HG03103 (cell line): Measurements from ENCODE around the gene SH3BP2.

Source experiments
- ATAC-seq: cut with Tn5 transposase; IDR thresholded peaks from one replicate; pipeline ENCODE4 v1.9.1; 2021; ENCODE audit warnings: low read depth; ENCODE audit not compliant: unreplicated experiment

Gene SH3BP2

DNA sequence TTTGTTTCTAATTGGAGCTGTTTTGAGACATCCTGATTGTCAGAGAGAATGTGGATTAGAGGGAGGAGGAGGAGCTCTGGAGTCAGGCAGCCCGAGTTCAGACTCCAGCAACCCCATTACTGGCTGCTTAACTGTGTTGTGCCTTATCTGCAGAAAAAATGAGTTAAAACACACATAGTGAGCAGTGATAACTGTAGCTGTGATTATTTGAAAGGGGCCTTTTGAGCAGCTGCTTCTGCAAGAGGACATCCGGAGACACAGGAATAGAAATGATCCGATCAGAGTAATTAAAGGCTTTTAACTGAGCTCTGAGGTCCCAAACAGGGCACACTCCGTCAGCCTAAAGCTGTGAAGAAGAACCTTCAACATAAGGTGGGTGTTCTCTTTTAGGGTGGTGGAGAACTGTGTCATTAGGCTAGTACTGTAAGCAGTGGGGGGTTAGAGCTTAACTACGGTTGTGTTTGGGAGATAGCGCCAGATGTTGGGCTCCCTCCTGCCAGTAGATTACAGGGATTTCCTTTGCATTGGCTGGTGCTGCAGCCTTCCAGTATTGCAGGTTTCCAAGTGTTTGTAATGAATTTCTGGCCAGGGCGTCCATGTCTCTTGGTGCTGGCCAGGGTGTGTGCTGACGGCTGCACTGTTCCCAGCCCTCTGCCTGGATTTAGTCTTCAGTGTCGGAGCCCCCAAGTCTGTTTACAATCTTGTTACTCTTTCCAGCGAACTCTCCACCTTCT lies 75.0 kb downstream of the SH3BP2 start:
- ATAC-seq = no peak

DNA sequence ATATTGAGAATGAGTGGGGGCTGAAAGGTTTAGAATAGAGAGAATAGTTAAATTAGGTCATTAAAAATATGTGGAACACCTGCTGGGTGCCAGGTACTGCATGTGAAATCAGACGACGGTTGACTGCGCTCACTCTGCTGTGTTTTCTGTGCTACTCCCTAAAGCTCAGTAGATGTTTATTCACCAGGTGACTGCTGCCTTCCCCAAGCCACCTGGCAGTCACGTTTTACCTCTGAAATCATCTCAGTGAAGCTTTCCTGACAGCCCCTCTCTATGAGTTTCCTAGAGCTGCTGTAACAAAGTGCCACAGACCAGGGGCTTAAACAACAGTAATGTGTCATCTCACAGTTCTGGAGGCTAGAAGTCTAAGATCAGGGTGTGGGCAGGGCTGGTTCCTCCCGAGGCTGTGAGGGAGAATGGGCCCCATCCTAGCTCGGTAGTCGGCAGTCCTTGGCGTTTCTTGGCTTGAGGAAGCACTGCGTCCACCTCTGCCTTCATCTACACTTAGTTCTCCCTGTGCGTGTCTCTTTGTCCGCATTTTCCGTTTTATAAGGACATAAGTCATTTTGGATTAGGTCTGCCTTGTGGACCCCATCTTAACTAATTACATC lies 76.1 kb downstream of the SH3BP2 start:
- no peak for ATAC-seq

DNA sequence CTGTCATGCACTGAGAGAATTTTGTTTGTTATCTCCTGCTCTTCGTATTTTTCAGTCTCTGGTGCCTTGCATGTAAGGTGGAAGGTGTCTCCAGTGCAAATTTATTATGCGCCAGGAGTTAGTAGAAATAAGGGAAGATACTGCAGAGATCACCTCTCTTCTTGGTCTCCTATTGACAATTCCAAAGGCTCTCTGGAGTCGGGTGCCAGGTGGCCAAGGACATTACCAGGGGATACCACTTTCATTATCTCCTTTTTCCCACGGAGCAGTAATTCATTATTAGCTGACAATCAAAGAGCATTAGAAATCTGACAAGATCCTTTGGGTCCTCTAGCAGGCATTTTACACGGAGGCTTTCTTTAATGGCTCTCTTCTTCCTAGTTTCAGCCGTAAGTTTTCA lies 76.8 kb downstream of the SH3BP2 start:
- ATAC-seq = no peak

DNA sequence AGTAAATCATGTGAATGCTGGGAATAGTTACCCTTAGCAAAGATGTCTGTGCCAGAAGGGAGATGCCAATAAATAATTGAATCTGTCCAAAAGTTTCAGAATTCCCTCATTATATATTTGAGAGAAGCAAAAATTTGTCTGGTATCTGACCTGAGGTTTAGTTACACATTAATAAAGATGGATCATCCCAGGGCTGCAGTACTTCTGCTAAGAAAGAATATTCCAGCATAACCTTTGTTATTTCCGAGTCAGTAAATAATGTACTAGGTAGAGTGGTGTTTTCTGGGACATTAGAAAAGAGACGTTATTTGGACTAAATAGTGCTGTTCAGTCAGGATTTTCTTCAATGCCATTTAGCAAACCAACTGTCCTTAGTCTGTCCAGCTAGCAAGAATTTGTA lies 77.2 kb downstream of the SH3BP2 start:
- ATAC-seq = no peak

DNA sequence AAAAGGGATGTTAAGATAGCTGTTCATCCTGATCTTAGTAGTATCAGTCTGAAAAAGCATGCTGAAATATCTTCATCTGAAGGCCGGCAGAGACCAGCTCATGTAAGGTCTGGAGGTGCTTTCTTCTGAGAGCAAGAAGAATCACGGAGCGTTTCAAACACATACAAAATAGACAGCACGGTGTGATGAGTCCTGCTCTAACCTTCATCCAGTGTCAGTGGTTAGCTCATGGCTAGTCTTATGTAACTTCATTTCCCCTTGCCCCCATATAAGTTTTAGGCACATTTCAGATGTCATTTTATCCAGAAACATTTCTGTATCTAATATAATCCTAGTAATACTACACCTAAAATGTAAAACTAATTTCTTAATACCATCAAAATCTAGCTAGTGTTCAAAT lies 78.6 kb downstream of the SH3BP2 start:
- ATAC-seq = no peak

DNA sequence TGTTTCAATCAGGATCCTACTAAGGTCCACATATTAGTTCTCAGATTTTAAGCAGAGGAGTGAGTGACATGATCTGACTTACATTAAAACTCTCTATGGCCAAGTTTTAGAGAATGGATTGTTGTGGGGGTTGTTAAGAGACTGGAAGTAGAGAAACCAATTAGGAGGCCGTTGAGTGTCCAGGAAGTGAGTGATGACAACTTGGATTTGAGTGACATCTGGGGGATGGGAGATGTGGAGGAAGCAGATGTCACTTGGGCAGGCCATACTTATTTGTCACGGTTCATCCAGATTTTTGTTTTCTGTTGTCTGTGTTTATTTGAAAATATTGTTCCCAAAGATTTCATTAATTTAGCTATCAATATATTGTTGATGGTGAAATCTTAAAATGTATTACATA lies 79.0 kb downstream of the SH3BP2 start:
- ATAC-seq = no peak

DNA sequence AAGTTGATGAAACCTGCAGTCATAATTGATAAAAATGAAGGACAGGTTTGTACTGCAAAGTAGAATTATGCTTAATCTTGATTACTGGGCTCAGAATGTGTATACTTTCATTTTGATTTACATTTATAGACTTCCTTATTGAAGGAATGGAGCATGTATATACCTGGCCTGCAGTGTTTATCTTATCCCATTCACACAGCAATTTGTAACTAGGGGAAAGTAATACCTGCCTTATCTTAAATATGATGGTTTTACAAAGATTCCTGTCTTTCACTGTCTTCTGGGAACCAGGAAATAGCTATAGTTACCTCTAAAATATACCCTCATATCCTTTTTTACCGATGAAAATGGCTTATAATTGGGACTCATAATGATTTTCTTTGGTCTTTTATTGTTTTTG lies 80.4 kb downstream of the SH3BP2 start:
- ATAC-seq = no peak

DNA sequence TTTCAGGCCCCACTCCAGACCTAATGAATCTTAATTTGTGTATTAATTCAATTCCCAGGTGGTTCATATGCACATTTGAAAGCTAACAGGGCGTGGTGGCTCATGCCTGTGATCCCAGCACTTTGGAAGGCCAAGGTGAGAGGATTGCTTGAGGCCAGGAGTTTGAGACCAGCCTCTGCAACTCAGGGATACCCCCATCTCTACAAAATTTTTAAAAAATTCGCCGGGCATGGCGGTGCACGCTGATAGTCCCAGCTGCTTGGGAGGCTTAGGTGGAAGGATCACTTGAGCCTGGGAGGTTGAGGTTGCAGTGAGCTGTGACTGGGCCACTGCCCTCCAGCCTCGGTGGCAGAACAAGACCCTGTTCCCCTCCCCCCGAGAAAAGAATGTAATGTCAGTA lies 82.0 kb downstream of the SH3BP2 start:
- no peak for ATAC-seq

DNA sequence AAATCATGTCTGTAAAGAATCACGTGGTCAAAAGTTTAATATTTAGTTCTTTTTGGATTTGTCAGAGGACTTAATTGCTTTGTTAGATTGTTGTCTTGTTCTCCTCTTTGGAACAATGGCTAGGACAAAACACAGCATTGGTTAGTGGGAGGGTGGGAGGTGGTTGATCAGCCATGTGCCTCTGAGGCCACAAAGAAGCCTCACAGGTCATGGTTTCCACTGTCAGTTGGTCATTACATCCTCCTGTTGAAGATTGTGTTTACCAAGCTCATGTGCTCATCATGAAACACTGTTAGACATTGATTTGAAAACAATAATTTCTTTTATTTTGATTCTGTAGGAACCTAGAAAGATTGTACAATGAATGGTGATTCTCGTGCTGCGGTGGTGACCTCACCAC lies 82.7 kb downstream of the SH3BP2 start:
- no peak for ATAC-seq

DNA sequence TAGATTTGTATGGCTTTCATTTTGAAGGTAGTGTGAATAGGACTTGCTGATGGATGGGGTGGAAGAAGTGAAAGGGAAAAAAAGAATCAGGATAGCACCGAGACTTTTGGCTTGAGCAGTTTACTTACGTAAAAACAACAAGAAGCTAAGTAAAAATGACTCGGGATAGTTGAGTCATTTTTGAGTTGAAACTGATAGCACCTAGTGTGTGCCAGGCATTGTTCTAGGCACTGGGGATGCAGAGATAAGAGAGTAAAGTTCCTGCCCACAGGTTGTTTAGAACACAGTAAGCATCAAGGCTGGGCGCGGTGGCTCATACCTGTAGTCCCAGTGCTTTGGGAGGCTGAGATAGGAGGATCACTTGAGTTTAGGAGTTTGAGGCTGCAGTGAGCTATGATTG lies 85.5 kb downstream of the SH3BP2 start:
- ATAC-seq = no peak

DNA sequence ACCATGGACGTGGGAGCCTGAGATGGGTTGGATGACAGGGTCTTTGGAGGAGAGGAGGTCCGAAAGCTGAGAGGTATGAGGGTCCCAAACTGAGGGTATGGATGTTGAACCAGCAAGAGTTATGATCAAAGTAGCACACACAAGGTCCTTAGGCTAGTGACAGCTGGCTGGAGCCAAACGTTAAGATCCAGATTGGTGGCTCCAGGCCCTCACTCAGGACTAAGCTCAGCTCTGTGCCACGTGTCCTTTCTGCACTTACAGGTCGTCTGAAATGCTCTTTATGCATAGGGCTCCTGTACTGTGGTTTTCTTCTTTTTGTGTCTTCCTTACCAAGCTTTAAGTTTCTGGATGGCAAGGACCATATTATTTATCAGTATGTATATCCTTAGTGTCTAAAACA lies 86.1 kb downstream of the SH3BP2 start:
- no peak for ATAC-seq

DNA sequence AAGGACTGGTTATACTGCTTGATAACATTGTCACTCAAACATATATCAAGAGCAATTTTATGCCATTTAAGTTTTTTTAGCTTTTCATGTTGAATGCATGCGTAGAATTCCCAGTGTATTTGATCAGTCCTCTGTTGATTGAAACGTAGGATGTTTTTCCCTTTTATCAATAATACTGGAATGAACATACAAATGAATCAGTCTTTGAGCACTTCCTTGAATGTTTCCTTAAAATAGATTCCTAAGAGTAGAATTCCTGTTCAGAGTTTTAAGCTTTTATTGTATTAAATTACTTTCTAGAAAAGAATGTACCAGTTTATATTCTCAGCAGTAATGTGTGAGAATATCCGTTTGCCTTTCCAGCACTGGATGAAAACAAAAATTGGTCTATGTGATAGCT lies 88.5 kb downstream of the SH3BP2 start:
- no peak for ATAC-seq

DNA sequence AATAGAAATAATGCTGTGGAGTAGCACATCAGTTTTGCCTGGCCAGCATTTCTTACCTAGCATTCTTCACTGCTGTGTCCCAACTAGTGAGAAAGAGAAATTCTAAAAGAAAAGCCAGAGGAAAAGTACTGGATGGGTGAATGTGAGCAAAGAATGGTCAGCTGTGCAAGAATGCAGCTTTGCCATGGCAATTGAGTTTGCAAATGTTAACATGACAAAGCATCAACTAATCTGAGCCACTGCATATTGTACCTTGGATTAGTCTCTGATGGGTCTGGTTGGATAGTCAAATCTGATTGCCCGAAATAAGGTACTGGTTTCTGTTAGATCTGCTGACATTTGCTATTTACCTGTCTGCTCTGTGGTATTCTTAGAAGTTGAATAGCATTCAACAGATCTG lies 89.5 kb downstream of the SH3BP2 start:
- ATAC-seq = no peak

DNA sequence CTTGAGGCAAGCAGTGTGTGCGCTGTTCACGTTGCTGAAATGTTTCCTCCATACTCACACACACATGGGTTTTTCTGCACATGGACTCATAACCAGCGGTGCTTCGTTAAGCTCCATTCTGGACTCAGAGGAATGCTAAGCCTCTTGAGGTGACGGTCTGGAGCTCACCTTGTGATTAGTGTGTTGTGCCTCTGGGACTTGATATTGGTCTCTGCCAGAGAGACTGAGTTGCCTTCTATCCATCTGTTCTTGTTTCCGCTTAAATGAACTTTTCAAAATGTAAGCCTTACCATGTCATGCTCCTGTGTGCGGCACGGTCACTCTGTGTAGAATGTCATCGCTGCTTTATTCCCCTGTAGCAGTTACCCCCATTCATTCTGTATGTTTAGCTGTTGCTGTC lies 93.3 kb downstream of the SH3BP2 start:
- ATAC-seq = no peak

DNA sequence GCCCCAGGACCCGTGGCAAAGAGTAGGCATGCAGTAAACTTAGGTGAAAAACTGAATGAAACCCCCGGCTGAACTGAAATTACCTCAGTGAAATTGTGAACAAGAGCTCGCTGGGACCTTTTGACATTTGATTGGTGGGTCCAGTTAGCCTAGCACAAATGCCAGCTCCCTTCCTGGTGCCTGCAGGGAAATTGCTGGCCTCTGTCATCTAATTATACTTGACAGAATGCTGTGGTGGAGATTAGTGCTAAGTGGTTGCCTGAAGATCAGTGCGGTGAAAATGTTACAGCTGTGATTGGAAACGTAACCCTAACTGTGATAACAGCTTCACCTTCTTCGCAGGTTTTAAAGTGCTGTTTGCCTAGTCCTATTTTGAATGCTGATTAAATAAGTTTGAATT lies 93.7 kb downstream of the SH3BP2 start:
- ATAC-seq = no peak

DNA sequence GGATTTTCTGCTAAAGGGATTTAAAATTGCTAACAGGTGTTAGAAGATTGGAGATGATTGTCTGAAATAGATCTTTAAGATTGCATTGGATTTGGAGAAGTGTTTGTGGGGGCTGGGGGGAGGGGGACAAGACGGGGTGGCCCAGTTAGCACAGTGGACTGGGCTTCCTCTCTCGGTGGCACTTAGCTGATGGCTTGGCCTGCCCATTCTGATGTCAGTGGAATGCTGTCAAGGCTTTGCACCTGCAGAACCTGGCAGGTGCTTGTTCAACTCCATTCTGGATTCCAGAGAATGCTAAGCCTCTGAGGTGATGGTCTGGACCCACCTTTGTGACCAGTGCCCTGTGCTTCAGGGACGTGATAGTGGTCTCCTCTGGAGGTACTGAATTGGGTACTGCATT lies 94.5 kb downstream of the SH3BP2 start:
- no peak for ATAC-seq

DNA sequence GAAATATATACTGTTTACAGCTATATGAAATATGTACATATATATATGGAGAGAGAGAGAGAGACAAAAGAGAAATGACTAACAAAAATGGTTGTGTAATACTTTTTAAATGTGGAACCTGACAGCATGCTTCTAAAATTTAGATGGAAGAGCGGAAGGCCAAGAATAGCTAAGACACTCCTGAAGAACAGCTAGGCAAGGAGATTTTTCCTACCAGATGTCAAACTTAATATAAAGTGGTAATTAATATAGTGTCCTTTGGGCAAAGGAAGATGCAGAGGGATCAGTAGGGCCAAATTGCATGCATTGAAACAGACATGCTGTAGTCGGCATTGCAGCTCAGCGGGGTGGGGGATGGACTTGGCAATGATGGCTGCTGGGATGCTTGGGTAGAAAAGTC lies 96.0 kb downstream of the SH3BP2 start:
- ATAC-seq = no peak
